ENCODE data around the gene DGKA.
A peak's percentile ranks its signal among the peaks of the same experiment; 100 is the strongest.
"Not testable (repeated sequence)": the region's sequence is repeated elsewhere in the genome, so short reads cannot be mapped to it uniquely, and the experiment has no call there.

The DGKA gene

GRCh38 chr12:55969356-55969755, 38.4 kb downstream of the DGKA start:
- no peak for DNase-seq

DNA sequence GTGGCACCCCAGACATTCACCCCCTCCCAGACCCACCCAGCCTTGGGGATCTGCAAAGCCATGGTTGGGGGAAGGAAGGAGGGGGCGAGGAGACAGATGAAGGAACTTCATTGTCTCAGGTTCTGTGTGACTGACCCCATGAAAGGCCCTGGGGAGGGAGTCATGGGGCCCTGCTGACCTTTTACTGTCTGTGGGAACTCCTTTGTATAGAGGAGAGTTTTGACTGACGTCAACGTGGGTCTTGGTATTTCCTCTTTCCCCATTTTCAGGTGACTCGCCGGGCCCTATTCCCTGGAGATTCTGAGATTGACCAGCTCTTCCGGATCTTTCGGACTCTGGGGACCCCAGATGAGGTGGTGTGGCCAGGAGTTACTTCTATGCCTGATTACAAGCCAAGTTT, 39.8 kb downstream of the DGKA start:
- no peak for DNase-seq

- DNase-seq = no peak
Observed at GRCh38 chr12:55972042-55972441, 41.1 kb downstream of the DGKA start.

GRCh38 chr12:55972456-55972855, 41.5 kb downstream of the DGKA start:
- DNase-seq = no peak

GRCh38 chr12:55972911-55973598, 42.1 kb downstream of the DGKA start:
- no peak for DNase-seq

GRCh38 chr12:55973599-55974307, 42.8 kb downstream of the DGKA start, which contains the start of gene RAB5B:
RAB5B (plus strand) TSS chr12:55974078; CDS start chr12:55986961, 12,883 bp downstream.
- DNase-seq = peak; percentile 98 to 99

- DNase-seq = peak; percentile 22 to 34
Observed at GRCh38 chr12:55974308-55974730, 43.4 kb downstream of the DGKA start.

GRCh38 chr12:55978393-55978792, 47.4 kb downstream of the DGKA start:
- no peak for DNase-seq

GRCh38 chr12:55979069-55979468, 48.1 kb downstream of the DGKA start:
- no peak for DNase-seq

DNA sequence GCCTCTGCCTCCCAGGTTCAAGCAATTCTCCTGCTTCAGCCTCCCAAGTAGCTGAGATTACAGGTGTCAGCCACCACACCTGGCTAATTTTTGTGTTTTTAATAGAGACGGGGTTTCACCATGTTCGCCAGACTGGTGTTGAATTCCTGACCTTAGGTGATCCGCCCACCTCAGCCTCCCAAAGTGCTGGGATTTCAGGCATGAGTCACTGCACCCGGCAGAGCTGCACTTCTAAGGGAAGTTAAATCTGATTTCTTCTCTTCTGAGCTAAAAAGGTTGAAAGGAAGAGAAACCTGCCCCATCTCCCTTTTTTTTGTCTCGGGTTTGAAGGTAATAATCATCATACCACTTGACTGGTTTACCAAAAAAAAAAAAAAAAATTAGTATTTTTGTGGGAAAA, 50.9 kb downstream of the DGKA start:
- DNase-seq = not testable (repeated sequence)

GRCh38 chr12:55982319-55982936, 51.5 kb downstream of the DGKA start:
- no peak for DNase-seq

DNA sequence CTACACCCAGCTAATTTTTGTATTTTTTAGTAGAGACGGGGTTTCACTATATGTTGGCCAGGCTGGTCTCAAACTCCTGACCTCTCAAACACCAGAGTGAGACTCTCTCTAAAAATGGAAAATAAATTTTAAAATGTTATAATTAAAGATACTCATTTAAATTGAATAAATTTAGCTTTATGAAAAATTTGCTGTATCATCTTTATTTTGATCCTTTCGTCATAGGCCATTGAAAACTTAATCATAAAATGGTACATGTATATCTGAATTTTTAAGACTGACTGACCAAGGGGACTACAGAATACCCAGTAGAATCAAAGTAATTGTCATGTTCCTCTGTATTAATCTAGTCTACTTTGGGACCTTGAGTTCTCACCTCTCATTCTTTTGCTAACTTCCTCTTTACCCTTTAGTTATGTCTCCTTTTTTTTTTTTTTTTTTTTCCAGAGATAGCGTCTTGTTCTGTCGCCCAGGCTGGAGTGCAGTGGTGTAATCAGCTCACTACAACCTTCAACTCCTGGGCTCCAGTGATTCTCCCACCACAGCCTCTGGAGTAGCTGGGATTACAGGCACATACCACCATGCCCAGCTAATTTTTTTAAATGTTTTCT, 52.4 kb downstream of the DGKA start:
- no peak for DNase-seq

DNA sequence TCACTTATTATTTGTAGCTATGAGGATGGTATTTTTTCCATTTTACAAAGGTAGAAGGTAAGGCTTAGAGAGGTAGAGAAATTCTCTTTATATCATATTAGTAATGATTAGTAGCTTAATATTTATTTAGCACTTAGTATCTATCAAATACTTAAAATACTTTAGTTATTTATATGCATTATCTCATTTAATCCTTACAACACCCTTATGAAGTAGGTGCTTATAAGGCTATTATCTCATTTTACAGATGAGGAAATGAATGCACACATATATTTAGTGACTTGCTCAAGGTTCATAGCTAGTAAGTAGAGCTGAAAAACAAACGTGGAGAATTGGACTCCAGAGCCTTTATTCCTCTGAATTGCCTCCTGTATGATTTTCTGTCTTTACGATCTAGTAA, 53.9 kb downstream of the DGKA start:
- DNase-seq = no peak

GRCh38 chr12:55985341-55985740, 54.4 kb downstream of the DGKA start:
- no peak for DNase-seq

DNA sequence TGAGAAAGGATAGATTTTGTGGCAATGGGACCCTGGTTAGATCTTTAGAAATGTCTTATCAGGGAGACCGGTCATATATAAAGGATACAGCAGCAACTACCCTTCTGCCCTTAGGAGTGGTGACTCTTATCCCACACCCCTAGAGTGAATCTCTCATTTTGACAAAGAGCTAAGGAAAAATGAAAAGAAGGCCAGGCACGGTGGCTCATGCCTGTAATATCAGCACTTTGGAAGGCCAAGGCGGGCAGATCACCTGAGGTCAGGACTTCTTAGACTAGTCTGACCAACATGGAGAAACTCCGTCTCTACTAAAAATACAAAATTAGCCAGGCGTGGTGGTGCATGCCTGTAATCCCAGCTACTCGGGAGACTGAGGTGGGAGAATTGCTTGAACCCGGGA, 55.0 kb downstream of the DGKA start:
- not testable (repeated sequence) for DNase-seq

- no peak for DNase-seq
Observed at GRCh38 chr12:55991110-55991509, 60.1 kb downstream of the DGKA start.

DNA sequence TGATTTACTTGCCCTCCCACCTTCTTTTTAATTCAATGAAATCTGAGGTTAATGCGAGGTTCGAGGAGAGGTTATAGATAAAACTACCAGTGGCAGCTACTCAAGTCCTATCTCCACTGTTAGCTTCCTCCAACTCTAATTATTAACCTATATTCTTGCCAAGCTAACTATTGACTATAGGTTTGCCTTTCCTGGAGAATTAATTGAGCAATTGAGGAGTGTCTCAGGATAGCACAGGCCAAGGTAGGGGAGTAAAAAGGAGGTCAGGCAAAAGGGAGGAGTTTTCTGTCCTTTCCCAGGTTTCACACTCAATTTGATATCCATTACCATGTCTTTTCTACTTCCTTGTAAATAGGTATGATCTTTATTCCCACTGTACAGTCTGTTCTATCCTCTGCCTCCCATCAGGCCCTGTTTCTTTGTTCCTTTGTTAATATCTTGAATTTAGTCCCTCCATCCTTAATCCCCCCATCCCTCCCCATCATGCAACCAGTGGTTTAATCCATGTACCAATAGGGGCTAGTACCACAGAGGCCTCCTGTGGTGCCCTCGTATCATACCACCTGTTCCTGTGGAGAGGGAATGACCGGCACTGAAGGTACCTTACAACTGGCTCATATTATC, 62.4 kb downstream of the DGKA start:
- no peak for DNase-seq

GRCh38 chr12:55995366-55995765, 64.4 kb downstream of the DGKA start:
- no peak for DNase-seq

GRCh38 chr12:55996201-55996714, 65.3 kb downstream of the DGKA start:
- peak; percentile 46 to 66 for DNase-seq

DNA sequence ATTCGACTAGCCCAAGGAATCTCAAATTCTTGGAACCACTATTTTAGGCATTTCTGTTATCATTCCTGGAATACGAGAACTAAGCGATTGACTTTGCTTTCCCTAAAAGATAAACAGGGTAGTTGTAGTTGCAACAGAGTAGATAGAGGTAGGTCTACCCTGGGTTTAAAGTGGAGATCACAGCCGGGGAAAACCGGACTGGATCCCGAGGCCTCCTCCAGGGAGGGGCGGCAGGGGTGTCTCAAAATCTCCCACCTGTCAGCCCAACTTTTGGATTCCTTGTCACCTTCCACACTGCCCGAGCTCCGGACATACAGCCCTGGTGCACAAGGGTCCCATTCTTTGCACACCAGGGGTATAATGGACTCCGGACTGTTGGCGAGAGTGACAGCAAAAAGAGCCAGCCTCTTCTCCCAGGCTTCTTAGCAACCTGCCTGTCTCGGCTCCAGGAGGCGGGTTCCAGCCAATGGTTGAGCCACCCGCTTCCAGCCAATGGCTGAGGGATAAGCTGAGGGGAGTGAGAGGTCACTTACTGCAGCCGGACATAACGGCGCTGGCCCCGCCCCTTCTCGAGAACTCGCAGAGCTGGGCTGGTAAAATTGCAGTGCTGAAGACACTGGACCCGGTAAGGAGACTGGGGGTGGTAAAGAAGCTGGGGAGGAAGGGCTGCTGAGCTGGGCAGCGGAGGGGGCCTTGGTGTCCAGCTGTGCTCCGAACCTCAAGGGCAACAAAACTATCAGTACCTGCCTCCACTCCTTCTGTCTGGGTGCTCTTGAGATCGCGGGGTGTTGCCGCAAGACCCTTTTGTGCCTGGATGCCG, 66.0 kb downstream of the DGKA start, which contains the start of gene SUOX:
SUOX (plus strand) TSS at position 562 of the 820 bp plus-strand sequence. CDS start 4,946 bp downstream, outside the sequence.
- peak; percentile 64 to 91 for DNase-seq

DNA sequence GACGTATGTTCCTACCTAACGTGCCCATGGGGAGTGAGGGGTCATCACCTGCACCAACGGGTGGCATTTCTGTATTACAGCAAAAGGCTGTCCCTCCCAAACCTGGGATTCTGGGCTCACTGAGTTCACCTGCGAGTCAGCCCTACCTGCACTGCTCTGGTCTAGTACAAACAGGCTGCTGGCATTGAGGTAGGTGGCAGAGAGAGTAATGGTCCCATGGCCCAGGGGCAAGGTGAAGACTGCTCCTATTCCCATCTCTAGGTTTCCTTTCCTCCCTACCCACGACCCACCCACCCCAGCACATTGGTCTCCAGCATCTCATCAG, 66.5 kb downstream of the DGKA start:
- no peak for DNase-seq

DNA sequence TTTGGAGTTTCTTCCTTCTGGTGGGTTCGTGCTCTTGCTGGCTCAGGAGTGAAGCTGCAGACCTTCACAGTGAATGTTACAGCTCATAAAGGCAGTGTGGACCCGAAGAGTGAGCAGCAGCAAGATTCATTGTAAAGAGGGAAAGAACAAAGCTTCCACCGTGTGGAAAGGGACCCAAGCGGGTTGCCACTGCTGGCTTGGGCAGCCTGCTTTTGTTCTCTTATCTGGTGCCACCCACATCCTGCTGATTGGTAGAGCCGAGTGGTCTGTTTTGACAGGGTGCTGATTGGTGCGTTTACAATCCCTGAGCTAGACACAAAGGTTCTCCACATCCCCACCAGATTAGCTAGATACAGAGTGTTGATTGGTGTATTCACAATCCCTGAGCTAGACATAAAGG, 68.6 kb downstream of the DGKA start:
- DNase-seq = not testable (repeated sequence)

Measured in NCI-H446 (cell line).